OCI-LY1 (cell line): ENCODE results near the gene ART3.
"Not testable (repeated sequence)": the region's sequence is repeated elsewhere in the genome, so short reads cannot be mapped to it uniquely, and the experiment has no call there.

Experiments used
- H2AFZ ChIP-seq: fragments of 200-600 bp; sonication (generic), shearing (Covaris generic); 2 replicates; pipeline ENCODE4 v1.6.0; 2014; ENCODE audit warnings: antibody characterized with exemption, mild to moderate bottlenecking, low read length
- H3F3A ChIP-seq: fragments of 200-600 bp; sonication (generic), shearing (Covaris generic); 2 replicates; pipeline ENCODE4 v1.6.0; 2014; ENCODE audit warnings: mild to moderate bottlenecking, antibody characterized with exemption, low read length, moderate library complexity; ENCODE audit not compliant: insufficient read depth
- H3K27ac ChIP-seq: fragments of 200-600 bp; sonication (generic); 2 replicates; pipeline ENCODE4 v1.5.1; 2014; ENCODE audit warnings: low read length, mixed run types, mild to moderate bottlenecking, low read depth; ENCODE audit not compliant: poor library complexity, severe bottlenecking
- H3K27me3 ChIP-seq: fragments of 200-600 bp; sonication (generic); 2 replicates; pipeline ENCODE4 v1.6.0; 2014; ENCODE audit warnings: antibody characterized with exemption, mild to moderate bottlenecking, low read length, moderate library complexity; ENCODE audit not compliant: insufficient read depth
- H3K36me3 ChIP-seq: fragments of 200-600 bp; sonication (generic); 2 replicates; pipeline ENCODE4 v1.6.1; 2014; ENCODE audit warnings: mild to moderate bottlenecking, antibody characterized with exemption, low read length, moderate library complexity, mixed read lengths; ENCODE audit not compliant: insufficient read depth
- H3K4me1 ChIP-seq: fragments of 200-600 bp; sonication (generic); 2 replicates; pipeline ENCODE4 v1.5.1; 2014; ENCODE audit warnings: mild to moderate bottlenecking, low read length, moderate library complexity; ENCODE audit not compliant: insufficient read depth, severe bottlenecking
- H3K4me2 ChIP-seq: fragments of 200-600 bp; sonication (generic), shearing (Covaris generic); 2 replicates; pipeline ENCODE4 v1.6.1; 2014; ENCODE audit warnings: low read length
- H3K4me3 ChIP-seq: fragments of 200-600 bp; sonication (generic); 2 replicates; pipeline ENCODE4 v1.5.1; 2014; ENCODE audit warnings: low read length, low read depth, mild to moderate bottlenecking, mixed read lengths; ENCODE audit not compliant: poor library complexity, severe bottlenecking
- H3K79me2 ChIP-seq: fragments of 200-600 bp; shearing (Covaris generic); 2 replicates; pipeline ENCODE4 v1.6.1; 2016; ENCODE audit warnings: mixed run types, low read length, mixed read lengths; ENCODE audit not compliant: insufficient read depth
- H3K9ac ChIP-seq: fragments of 200-600 bp; sonication (generic), shearing (Covaris generic); 2 replicates; pipeline ENCODE4 v1.6.1; 2014; ENCODE audit warnings: mild to moderate bottlenecking, low read length, mixed read lengths
- H3K9me2 ChIP-seq: fragments of 200-600 bp; sonication (generic), shearing (Covaris generic); 2 replicates; pipeline ENCODE4 v1.6.1; 2014; ENCODE audit warnings: low read depth, mild to moderate bottlenecking, low read length, mixed read lengths
- H3K9me3 ChIP-seq: fragments of 200-600 bp; shearing (Covaris generic); 2 replicates; pipeline ENCODE4 v1.6.1; 2014; ENCODE audit warnings: low read length, mixed read lengths
- H4K20me1 ChIP-seq: fragments of 200-600 bp; sonication (generic), shearing (Covaris generic); 2 replicates; pipeline ENCODE4 v1.6.0; 2016; ENCODE audit warnings: mild to moderate bottlenecking, low read length; ENCODE audit not compliant: insufficient read depth
- CTCF ChIP-seq: fragments of 200-600 bp; sonication (generic), shearing (Covaris generic); IDR thresholded peaks from 2 replicates; pipeline ENCODE4 v1.5.1; 2017; ENCODE audit warnings: mild to moderate bottlenecking, antibody characterized with exemption, low read length, moderate library complexity, mixed read lengths
- EZH2 ChIP-seq: fragments of 200-600 bp; sonication (generic), shearing (Covaris generic); IDR thresholded peaks from 2 replicates; pipeline ENCODE4 v1.8.0; 2017; ENCODE audit warnings: borderline replicate concordance, mixed run types, mild to moderate bottlenecking, antibody characterized with exemption, low read length, moderate library complexity, mixed read lengths

ART3 gene

GRCh38 chr4:76035141-76035540 lies 39.4 kb upstream of the ART3 start:
- Histone ChIP-seq H3K4me3 (no peak overlapping the region), H3K4me2 (no peak overlapping the region), H3K9me2 (no peaks in the 10 kb centered on the region), H3K79me2 (no peaks in the 10 kb centered on the region), H3K36me3 (no peaks in the 10 kb centered on the region), H3K27ac (no peak overlapping the region), H3K27me3 (0 out of 2 replicates have a peak, but pooled peaks cover 4% of the 10 kb centered on the region), H3K4me1 (no peaks in the 10 kb centered on the region), H2AFZ (no peak overlapping the region), H3K9me3 (no peaks in the 10 kb centered on the region), H3F3A (no peaks in the 10 kb centered on the region), H3K9ac (no peak overlapping the region), H4K20me1 (no peaks in the 10 kb centered on the region)
- TF ChIP-seq CTCF (no peak), EZH2 (no peak)

DNA sequence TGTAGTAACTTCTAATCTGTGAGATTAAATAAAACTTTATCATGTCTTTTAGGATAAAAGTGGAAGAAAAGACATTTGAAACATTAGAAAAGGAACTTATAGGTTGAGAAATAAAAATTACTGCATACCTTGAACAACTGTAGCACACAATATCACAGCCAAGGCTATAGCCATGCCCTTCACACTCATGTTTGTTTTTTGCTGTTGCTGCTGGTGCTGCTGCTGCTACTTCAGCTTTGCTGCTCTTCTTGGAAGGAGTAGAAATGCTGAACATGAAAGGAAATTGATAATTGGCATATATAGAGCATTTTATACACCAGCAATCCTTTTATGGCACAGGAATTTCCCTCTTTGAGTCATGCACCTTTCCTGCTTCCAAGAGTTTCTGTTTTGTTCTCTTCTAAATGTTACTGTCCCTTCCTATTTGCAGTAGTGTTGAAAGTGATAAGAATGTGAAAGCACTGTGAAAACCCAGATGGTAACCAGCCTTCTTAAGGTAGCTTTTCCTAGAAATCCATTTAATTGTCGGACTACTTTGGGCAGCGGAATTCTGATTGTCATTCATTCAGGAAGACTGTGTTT lies 38.6 kb upstream of the ART3 start, which contains the start of gene CXCL11:
Gene CXCL11, minus strand, starts transcription at position 272 of the 582 bp plus-strand sequence. Its CDS starts 83 bp downstream, at position 189.
- no peak for TF ChIP-seq EZH2
- TF ChIP-seq CTCF: no peak
- Histone ChIP-seq H3K27ac (no peak within 1 kb of the TSS), H4K20me1 (no peaks in the 10 kb centered on the region), H3K4me3 (no peak within 1 kb of the TSS), H3K79me2 (no peaks in the 10 kb centered on the region), H3K9ac (no peak within 1 kb of the TSS), H3K36me3 (no peaks in the 10 kb centered on the region), H3K27me3 (0 out of 2 replicates have a peak, but pooled peaks cover 4% of the 10 kb centered on the region), H3K9me3 (no peaks in the 10 kb centered on the region), H3F3A (no peaks in the 10 kb centered on the region), H3K4me1 (no peaks in the 10 kb centered on the region), H3K9me2 (no peaks in the 10 kb centered on the region), H3K4me2 (no peak within 1 kb of the TSS), H2AFZ (no peak within 1 kb of the TSS)

DNA sequence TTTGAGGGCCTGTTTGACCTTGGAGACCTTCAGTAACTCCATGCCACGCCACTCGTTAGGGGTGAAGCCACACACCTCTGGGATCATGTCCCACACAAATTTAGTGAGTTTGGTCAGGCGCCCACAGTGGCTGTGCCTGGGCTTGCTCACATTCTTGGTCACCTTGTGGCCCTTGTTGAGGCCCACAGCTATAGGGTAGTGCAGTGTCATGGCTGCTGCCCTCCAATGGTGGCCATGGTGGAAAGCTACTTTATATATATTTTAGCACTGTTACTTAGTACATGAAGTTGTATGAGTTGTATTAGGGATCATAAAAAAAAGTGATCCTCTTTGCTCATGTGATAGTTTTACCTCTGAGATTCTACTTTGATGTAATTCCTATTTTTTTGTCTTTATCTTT lies 37.7 kb upstream of the ART3 start:
- H3K36me3 ChIP-seq: no peaks in the 10 kb centered on the region
- H3F3A ChIP-seq: no peaks in the 10 kb centered on the region
- H2AFZ ChIP-seq: no peak overlapping the region
- TF ChIP-seq EZH2 (no peak), CTCF (no peak)
- no peaks in the 10 kb centered on the region for H3K79me2 ChIP-seq
- no peaks in the 10 kb centered on the region for H3K27me3 ChIP-seq
- no peak overlapping the region for H3K27ac ChIP-seq
- no peaks in the 10 kb centered on the region for H4K20me1 ChIP-seq
- H3K4me3 ChIP-seq: no peak overlapping the region
- H3K9me2 ChIP-seq: no peaks in the 10 kb centered on the region
- no peak overlapping the region for H3K9ac ChIP-seq
- H3K4me1 ChIP-seq: no peaks in the 10 kb centered on the region
- H3K4me2 ChIP-seq: no peak overlapping the region
- H3K9me3 ChIP-seq: no peaks in the 10 kb centered on the region

- not testable (repeated sequence) for H3K27ac ChIP-seq
These were observed 32.1 kb upstream of the ART3 start for GRCh38 chr4:76042241-76042998.

DNA sequence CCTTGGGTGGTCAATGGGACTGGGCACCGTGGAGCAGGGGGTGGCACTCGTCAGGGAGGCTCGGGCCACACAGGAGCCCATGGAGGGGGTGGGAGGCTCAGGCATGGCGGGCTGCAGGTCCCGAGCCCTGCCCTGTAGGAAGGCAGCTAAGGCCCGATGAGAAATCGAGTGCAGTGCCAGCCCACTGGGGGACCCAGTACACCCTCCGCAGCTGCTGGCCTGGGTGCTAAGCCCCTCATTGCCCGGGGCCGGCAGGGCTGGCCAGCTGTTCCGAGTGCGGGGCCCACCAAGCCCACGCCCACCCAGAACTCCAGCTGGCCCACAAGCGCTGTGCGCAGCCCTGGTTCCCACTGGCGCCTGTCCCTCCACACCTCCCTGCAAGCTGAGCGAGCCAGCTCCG lies 31.2 kb upstream of the ART3 start:
- H2AFZ ChIP-seq: not testable (repeated sequence)

More at GRCh38 chr4:76042241-76042998, 32.1 kb upstream of the ART3 start:
- H2AFZ ChIP-seq, H3K36me3 ChIP-seq, H3K9ac ChIP-seq, H4K20me1 ChIP-seq, H3K4me2 ChIP-seq, H3K79me2 ChIP-seq, H3K9me2 ChIP-seq, H3K4me1 ChIP-seq, H3F3A ChIP-seq, H3K9me3 ChIP-seq, H3K27me3 ChIP-seq, H3K4me3 ChIP-seq: not testable (repeated sequence)

More for the DNA sequence above, 31.2 kb upstream of the ART3 start:
- H3K4me2 ChIP-seq, H3K27me3 ChIP-seq, H3K79me2 ChIP-seq, H3K4me3 ChIP-seq, H4K20me1 ChIP-seq, H3K9me2 ChIP-seq, H3K27ac ChIP-seq, H3K36me3 ChIP-seq, H3K9ac ChIP-seq, H3F3A ChIP-seq, H3K9me3 ChIP-seq, H3K4me1 ChIP-seq: not testable (repeated sequence)
